NCI-H2107 treated with DMSO at 0.1 percent for 48 hours (cell line): Measurements from ENCODE around the gene GPR42.

Experiments used
- DNase-seq: peaks from one replicate; lab custom pipeline; 2025; ENCODE audit not compliant: unreplicated experiment; lab: John Stamatoyannopoulos, UW

The GPR42 gene

DNA sequence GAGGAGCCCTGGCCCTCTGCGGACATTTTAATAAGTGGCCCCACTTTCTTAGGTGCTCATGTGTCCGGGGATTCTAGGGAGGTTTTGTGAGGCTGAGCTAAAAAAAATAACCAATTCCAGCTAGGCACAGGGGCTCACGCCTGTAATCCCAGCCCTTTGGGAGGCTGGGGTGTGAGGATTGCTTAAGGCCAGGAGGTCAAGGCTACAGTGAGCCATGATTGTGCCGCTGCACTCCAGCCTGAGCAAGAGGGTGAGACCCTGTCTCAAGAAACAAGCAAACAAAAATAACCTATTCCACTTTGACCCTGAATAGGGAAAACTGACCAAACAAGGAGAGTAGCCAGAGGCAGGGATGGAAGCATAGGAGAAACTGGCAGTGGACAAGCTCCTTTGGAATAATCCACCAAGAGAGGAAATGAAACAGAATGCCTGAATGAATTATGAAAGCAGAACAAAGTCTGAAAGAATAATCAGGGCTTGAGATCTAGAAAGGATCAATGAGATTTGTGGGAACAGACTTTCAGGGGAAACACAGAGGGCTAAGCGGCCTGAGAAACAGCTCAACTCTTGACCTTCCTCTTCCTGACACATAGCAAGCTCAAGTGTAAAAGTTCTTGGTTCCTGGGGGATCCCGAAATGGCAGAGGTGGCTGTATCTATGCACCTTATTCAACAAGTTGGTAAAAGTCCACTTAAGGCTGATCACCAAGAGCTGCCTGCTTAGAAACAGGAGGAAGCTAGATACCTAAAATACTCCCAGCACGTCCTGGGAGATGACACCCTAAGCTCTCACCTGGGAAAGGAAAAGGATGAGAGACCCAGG is 47.1 kb downstream of the GPR42 start:
- no peak for DNase-seq

DNA sequence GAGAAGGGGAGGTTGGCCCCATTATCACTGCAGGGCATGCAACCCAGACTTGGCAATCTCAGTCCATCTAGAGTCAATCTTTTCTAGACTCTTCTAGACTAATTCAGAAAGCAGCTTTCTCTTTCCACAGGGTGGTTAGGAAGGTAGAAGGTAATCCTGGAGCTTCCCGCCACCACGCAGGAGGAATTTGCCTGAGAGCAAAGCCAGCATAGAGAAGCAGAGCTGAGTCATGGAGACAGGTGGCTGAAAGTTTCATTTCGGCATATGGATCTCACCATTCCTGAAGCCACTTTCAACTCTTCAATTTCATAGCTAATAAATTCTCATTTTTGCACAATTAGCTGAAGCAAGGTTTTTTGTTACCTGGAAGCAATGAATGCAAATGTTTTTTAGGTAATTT is 48.2 kb downstream of the GPR42 start:
- DNase-seq = no peak

DNA sequence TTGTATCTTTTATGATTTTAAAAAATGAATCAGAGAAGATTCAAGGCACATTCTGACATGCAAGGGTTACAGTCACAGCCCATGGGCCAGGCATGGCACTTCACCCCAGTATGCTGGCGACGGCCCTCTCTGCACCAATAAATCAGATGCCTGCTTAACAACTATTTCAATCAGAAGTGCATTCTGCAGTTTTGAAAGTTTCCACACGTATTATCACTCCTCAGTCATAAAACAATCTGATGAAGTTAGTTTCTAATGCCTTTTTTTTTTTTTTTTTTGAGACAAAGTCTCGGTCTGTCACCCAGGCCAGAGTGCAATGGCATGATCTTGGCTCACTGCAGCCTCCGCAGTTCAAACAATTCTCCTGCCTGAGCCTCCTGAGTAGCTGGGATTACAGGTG is 48.9 kb downstream of the GPR42 start:
- no peak for DNase-seq

DNA sequence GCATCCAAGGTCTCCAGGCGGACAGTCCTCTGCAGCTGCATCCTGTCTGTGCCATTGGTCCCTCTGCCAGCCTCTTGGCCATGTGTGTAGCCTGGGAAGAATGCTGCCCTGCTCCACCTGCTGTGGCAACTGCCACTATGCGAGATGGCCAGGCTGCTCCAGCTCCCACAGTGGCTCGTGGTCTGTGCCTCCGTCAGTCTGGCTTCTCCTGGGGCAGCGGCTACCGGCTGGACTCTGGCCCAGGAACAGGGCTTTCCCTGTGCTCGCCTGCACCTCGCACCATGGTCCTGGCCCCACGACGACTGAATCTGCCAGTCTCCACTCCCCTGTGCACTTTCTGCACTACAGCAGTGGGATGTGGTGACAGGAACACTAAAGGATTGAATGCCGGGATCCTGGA is 50.5 kb downstream of the GPR42 start:
- no peak for DNase-seq
